Activated CD4-positive, CD25-positive, alpha-beta regulatory T cell (primary cell): ENCODE data around the gene POLA1.

ENCODE experiments used
- DNase-seq, 4 experiments: peaks; one replicate each; lab custom pipeline; 2025; lab: John Stamatoyannopoulos, UW

POLA1 gene

GRCh38 chrX:24696294-24696693 lies 2.6 kb downstream of the POLA1 start:
- no peak for DNase-seq

GRCh38 chrX:24702362-24703184 lies 8.9 kb downstream of the POLA1 start:
- DNase-seq: no peak

- DNase-seq: no peak
These were observed 9.4 kb downstream of the POLA1 start for GRCh38 chrX:24703185-24703494.

GRCh38 chrX:24718771-24719170 lies 25.1 kb downstream of the POLA1 start:
- no peak for DNase-seq

GRCh38 chrX:24720036-24720435 lies 26.3 kb downstream of the POLA1 start:
- DNase-seq: no peak

GRCh38 chrX:24728530-24728929 lies 34.8 kb downstream of the POLA1 start:
- no peak for DNase-seq

GRCh38 chrX:24732766-24733500 lies 39.2 kb downstream of the POLA1 start:
- DNase-seq: no peak

- DNase-seq: no peak
These were observed 47.6 kb downstream of the POLA1 start for GRCh38 chrX:24741330-24741729.

GRCh38 chrX:24748196-24748595 lies 54.5 kb downstream of the POLA1 start:
- DNase-seq: no peak

GRCh38 chrX:24759786-24760185 lies 66.1 kb downstream of the POLA1 start:
- DNase-seq: no peak

GRCh38 chrX:24760363-24761000 lies 66.8 kb downstream of the POLA1 start:
- DNase-seq: no peak

GRCh38 chrX:24761306-24761705 lies 67.6 kb downstream of the POLA1 start:
- DNase-seq: no peak

GRCh38 chrX:24763989-24764388 lies 70.3 kb downstream of the POLA1 start:
- no peak for DNase-seq

GRCh38 chrX:24767557-24767956 lies 73.8 kb downstream of the POLA1 start:
- no peak for DNase-seq

- no peak for DNase-seq
These were observed 74.8 kb downstream of the POLA1 start for GRCh38 chrX:24768556-24768955.

- no peak for DNase-seq
These were observed 80.9 kb downstream of the POLA1 start for GRCh38 chrX:24774650-24775049.

GRCh38 chrX:24775891-24776290 lies 82.2 kb downstream of the POLA1 start:
- DNase-seq: no peak

- no peak for DNase-seq
These were observed 83.9 kb downstream of the POLA1 start for GRCh38 chrX:24777660-24778059.

GRCh38 chrX:24782011-24782410 lies 88.3 kb downstream of the POLA1 start:
- no peak for DNase-seq

GRCh38 chrX:24789047-24789446 lies 95.3 kb downstream of the POLA1 start:
- DNase-seq: no peak

- DNase-seq: no peak
These were observed 96.4 kb downstream of the POLA1 start for GRCh38 chrX:24790166-24790565.

- no peak for DNase-seq
These were observed 102.5 kb downstream of the POLA1 start for GRCh38 chrX:24796204-24796603.

- no peak for DNase-seq
These were observed 105.4 kb downstream of the POLA1 start for GRCh38 chrX:24799078-24799477.
